Body of pancreas (tissue), 4 donors: ENCODE data around the gene EPHB2.

ENCODE experiments used
- POLR2A ChIP-seq, 3 donors: fragments of 450-650 bp; IDR thresholded peaks; one replicate each; pipeline ENCODE4 v1.6.1; 2016; ENCODE audit warnings: antibody characterized with exemption in 3 of 3, mild to moderate bottlenecking in 2 of 3
- TF ChIP-seq, protein P1 (sequence below), 7 experiments: fragments of 450-650 bp in 4 of 7; fragments of 200-600 bp in 3 of 7; sonication (generic) in 3 of 7; IDR thresholded peaks; one replicate each; pipeline ENCODE4 v1.5.1; 2016 to 2019; ENCODE audit warnings: antibody characterized with exemption in 7 of 7

DNA sequence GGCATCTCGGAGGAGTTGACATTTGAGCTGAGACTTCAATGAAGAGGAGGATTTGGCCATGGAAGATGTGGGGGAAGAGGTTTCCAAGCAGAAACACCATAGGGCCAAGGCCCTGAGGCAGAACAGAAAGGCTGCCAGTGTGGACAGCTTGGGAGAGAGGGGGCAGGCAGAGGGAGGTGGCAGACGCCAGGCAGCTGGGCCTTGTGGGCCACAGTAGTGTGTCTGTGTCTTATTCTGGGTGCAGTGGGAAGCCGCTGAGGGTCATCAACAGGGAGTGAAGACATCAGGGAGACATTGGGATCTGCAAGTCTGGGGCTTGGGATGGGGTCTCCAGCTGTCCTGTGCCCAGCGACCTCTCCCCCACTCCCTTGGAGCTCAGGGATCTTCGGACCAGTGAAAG, 165.2 kb downstream of the EPHB2 start:
- TF ChIP-seq POLR2A (IDR thresholded peaks at IDR 0.05), result no peak
- TF ChIP-seq, protein P1, sequence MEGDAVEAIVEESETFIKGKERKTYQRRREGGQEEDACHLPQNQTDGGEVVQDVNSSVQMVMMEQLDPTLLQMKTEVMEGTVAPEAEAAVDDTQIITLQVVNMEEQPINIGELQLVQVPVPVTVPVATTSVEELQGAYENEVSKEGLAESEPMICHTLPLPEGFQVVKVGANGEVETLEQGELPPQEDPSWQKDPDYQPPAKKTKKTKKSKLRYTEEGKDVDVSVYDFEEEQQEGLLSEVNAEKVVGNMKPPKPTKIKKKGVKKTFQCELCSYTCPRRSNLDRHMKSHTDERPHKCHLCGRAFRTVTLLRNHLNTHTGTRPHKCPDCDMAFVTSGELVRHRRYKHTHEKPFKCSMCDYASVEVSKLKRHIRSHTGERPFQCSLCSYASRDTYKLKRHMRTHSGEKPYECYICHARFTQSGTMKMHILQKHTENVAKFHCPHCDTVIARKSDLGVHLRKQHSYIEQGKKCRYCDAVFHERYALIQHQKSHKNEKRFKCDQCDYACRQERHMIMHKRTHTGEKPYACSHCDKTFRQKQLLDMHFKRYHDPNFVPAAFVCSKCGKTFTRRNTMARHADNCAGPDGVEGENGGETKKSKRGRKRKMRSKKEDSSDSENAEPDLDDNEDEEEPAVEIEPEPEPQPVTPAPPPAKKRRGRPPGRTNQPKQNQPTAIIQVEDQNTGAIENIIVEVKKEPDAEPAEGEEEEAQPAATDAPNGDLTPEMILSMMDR (IDR thresholded peaks at IDR 0.05), result no peak
